ENCODE results near the gene FAR1. TPM values are rescaled to one million over a fixed set of nuclear protein-coding genes. Genes with fewer than 3 reads are reported as not detected.

FAR1 gene
- total RNA-seq, 2 experiments from 2014 or later: 37.2 to 42.3 TPM

DNA sequence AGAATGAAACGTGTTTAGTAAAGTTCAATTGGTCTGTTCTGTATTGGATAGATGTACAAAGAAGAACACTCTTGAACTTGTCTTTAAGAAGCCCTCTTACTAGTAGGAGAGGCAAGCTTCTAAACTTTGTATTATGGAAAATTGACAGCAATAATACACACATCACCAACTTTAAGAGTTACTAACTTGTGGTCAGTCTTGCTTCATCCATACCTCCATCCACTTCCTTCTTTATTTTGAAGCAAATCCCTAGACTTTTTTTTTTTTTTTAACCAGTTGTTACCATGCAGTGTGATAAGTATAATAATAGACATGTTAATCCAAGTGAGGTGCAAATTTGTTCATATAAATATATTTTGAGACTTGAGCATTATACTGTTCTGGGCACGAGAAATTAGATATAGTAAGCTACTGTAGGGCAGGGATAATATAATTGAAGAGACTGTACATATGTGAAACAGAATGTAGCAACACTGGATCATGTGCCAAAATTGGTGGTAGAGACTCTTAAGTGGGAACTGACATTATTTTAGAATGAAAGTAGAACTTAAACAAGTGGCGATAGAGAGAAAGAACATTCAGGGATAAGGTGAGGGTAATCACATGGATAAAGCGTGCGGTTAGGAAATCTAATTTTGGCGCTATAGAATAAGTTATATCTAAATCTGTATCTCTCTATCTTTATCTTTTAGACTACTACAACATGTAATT, 6.5 kb downstream of the FAR1 start:
- H3K36me3 Mint-ChIP-seq (ENCODE audit: low read depth): peaks cover 11% of the 10 kb centered on the region
- no peak overlapping the region for H3K27ac Mint-ChIP-seq
- intact Hi-C loops (cut with micrococcal nuclease): no loop called here
- H3K4me3 Mint-ChIP-seq: no peak overlapping the region
- CTCF ChIA-PET: interaction anchor here (0.7 kb wide), 1 partner anchor 1435 kb away, joined by 3 read pairs; no protein-coding TSS in a partner anchor
- DNase-seq: no peak
- H3K9me3 Mint-ChIP-seq: no peaks in the 10 kb centered on the region
- no peaks in the 10 kb centered on the region for H3K27me3 Mint-ChIP-seq (ENCODE audit: low read depth)
- H3K4me1 Mint-ChIP-seq (ENCODE audit: low read depth): peaks cover 51% of the 10 kb centered on the region

- Mint-ChIP-seq H3K27me3 (ENCODE audit: low read depth) (no peaks in the 10 kb centered on the region), H3K27ac (no peak overlapping the region), H3K4me3 (no peak overlapping the region), H3K9me3 (no peaks in the 10 kb centered on the region), H3K36me3 (ENCODE audit: low read depth) (peaks cover 5% of the 10 kb centered on the region), H3K4me1 (ENCODE audit: low read depth) (peaks cover 55% of the 10 kb centered on the region)
- intact Hi-C loops (cut with micrococcal nuclease): no loop called here
- CTCF ChIA-PET: no interaction called here
- DNase-seq: no peak
Observed at GRCh38 chr11:13676576-13676975, 8.1 kb downstream of the FAR1 start.

DNA sequence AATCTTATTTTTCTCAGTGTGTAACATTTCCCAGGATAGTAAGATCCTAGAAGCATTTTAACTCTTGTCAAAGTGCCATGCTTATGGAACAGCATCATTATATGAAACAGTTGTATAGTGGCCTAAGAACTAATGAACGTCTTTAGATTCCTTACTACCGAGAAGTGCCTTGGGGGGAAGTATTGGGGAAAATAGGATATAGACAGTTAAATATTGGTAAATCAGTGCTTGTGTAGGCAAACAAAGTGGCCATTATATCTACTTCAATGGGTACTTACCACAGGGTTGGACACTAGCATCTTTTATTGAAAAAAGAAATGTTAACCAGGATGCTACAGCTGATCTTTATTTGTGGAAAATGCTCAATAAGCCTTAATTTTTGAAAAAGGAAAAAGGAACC, 11.3 kb downstream of the FAR1 start:
- H3K36me3 Mint-ChIP-seq (ENCODE audit: low read depth): peaks cover 2% of the 10 kb centered on the region
- no peak overlapping the region for H3K27ac Mint-ChIP-seq
- H3K27me3 Mint-ChIP-seq (ENCODE audit: low read depth): no peaks in the 10 kb centered on the region
- CTCF ChIA-PET: no interaction called here
- intact Hi-C loops (cut with micrococcal nuclease): no loop called here
- peaks cover 42% of the 10 kb centered on the region for H3K4me1 Mint-ChIP-seq (ENCODE audit: low read depth)
- H3K9me3 Mint-ChIP-seq: no peaks in the 10 kb centered on the region
- H3K4me3 Mint-ChIP-seq: no peak overlapping the region
- no peak for DNase-seq

GRCh38 chr11:13680501-13681264, 12.2 kb downstream of the FAR1 start:
- no peak overlapping the region for H3K4me3 Mint-ChIP-seq
- no peaks in the 10 kb centered on the region for H3K9me3 Mint-ChIP-seq
- H3K27ac Mint-ChIP-seq: no peak overlapping the region
- H3K27me3 Mint-ChIP-seq (ENCODE audit: low read depth): no peaks in the 10 kb centered on the region
- intact Hi-C loops (cut with micrococcal nuclease): no loop called here
- no peak for DNase-seq
- peaks cover 46% of the 10 kb centered on the region for H3K4me1 Mint-ChIP-seq (ENCODE audit: low read depth)
- peaks cover 8% of the 10 kb centered on the region for H3K36me3 Mint-ChIP-seq (ENCODE audit: low read depth)
- CTCF ChIA-PET: no interaction called here

GRCh38 chr11:13681446-13681845, 13.0 kb downstream of the FAR1 start:
- H3K36me3 Mint-ChIP-seq (ENCODE audit: low read depth): peaks cover 12% of the 10 kb centered on the region
- intact Hi-C loops (cut with micrococcal nuclease): no loop called here
- no peaks in the 10 kb centered on the region for H3K27me3 Mint-ChIP-seq (ENCODE audit: low read depth)

DNA sequence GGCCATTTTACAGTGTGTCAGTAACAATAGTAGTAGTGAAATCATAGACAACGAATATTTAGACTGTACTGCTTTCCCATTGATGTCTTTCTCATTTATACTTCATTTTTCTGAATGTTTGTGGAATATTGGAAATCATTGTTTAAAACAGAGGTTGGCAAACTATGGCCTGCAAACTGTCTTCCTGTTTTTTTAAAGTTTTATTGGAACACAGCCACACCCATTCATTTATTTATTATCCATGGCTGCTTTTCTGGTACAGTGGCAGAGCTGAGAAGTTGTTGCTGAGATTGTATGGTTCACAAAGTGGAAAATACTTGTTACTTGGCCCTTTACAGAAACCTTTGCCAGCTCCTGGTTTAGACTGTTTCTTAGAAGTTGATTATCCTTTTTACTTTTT, 13.7 kb downstream of the FAR1 start:
- Mint-ChIP-seq H3K27ac (no peak overlapping the region), H3K9me3 (no peaks in the 10 kb centered on the region), H3K4me3 (no peak overlapping the region), H3K36me3 (ENCODE audit: low read depth) (peaks cover 12% of the 10 kb centered on the region), H3K27me3 (ENCODE audit: low read depth) (no peaks in the 10 kb centered on the region), H3K4me1 (ENCODE audit: low read depth) (peaks cover 49% of the 10 kb centered on the region)
- intact Hi-C loops (cut with micrococcal nuclease): no loop called here
- CTCF ChIA-PET: no interaction called here
- no peak for DNase-seq

More at GRCh38 chr11:13681446-13681845, 13.0 kb downstream of the FAR1 start:
- CTCF ChIA-PET: no interaction called here
- Mint-ChIP-seq H3K9me3 (no peaks in the 10 kb centered on the region), H3K4me3 (no peak overlapping the region), H3K4me1 (ENCODE audit: low read depth) (peaks cover 50% of the 10 kb centered on the region), H3K27ac (no peak overlapping the region)
- no peak for DNase-seq

DNA sequence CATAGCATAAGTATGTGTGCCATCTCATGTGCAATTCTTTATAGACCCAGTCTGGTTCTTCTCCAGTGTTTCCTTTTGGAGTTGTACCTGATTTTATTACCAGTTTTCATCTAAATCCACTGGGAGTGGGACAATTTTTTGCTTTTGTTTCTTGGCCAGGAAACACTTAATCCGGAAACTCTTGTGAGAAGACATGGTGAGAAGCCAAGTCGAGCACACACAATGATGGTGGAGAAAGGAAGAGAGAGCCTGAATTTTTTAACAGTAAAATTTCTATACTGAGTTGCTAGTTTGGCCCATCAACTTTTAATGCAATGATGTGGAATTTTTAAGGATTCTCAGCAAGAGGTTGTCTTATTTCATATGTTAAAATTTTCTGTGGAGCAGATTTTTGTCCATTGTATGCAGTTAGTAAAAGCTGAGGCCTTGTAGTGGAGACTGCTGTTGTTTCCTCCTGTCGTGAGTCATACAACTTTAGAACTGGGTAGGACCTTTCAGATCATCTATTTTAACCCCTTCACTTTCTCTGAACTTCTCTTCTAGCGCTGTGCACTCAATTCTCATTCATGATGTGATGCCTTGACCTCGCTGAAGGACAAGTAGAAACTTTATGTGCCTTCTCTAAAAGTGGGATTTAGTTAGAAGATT, 17.1 kb downstream of the FAR1 start:
- H3K4me3 Mint-ChIP-seq: no peak overlapping the region
- no peaks in the 10 kb centered on the region for H3K9me3 Mint-ChIP-seq
- peaks cover 27% of the 10 kb centered on the region for H3K4me1 Mint-ChIP-seq (ENCODE audit: low read depth)
- H3K36me3 Mint-ChIP-seq (ENCODE audit: low read depth): peaks cover 19% of the 10 kb centered on the region
- intact Hi-C loops (cut with micrococcal nuclease): no loop called here
- no peaks in the 10 kb centered on the region for H3K27me3 Mint-ChIP-seq (ENCODE audit: low read depth)
- no peak for DNase-seq
- CTCF ChIA-PET: no interaction called here
- H3K27ac Mint-ChIP-seq: no peak overlapping the region

DNA sequence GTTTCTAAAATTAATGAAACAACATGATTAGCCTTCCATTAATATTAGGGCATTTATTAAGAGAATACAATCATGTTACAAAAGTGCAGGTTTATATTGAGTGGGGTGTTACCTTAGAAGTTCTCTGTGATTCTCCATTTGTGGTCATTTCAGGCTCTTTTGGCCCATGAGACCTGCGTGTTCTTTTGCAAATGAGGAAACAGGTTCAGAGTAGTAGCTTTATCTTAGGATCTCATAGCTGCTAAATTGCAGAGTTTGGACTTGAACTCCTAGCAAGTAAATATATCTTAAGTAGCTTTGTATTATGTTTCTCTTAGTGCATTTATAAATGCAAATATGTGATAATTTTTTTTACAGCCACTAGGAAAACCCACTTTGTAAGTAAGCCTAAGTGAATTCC, 18.3 kb downstream of the FAR1 start:
- intact Hi-C loops (cut with micrococcal nuclease): no loop called here
- peaks cover 24% of the 10 kb centered on the region for H3K36me3 Mint-ChIP-seq (ENCODE audit: low read depth)
- CTCF ChIA-PET: no interaction called here
- peaks cover 23% of the 10 kb centered on the region for H3K4me1 Mint-ChIP-seq (ENCODE audit: low read depth)
- H3K9me3 Mint-ChIP-seq: no peaks in the 10 kb centered on the region
- no peak overlapping the region for H3K4me3 Mint-ChIP-seq
- H3K27me3 Mint-ChIP-seq (ENCODE audit: low read depth): no peaks in the 10 kb centered on the region
- DNase-seq: no peak
- H3K27ac Mint-ChIP-seq: no peak overlapping the region

- CTCF ChIA-PET: no interaction called here
- Mint-ChIP-seq H3K4me1 (ENCODE audit: low read depth) (peaks cover 23% of the 10 kb centered on the region), H3K9me3 (no peaks in the 10 kb centered on the region), H3K36me3 (ENCODE audit: low read depth) (peaks cover 24% of the 10 kb centered on the region), H3K27me3 (ENCODE audit: low read depth) (no peaks in the 10 kb centered on the region), H3K4me3 (no peak overlapping the region), H3K27ac (no peak overlapping the region)
- intact Hi-C loops (cut with micrococcal nuclease): no loop called here
- no peak for DNase-seq
Observed at GRCh38 chr11:13687271-13687670, 18.8 kb downstream of the FAR1 start.

- no peak overlapping the region for H3K4me3 Mint-ChIP-seq
- H3K4me1 Mint-ChIP-seq (ENCODE audit: low read depth): peaks cover 8% of the 10 kb centered on the region
- no peaks in the 10 kb centered on the region for H3K9me3 Mint-ChIP-seq
- H3K36me3 Mint-ChIP-seq (ENCODE audit: low read depth): peaks cover 27% of the 10 kb centered on the region
- DNase-seq: no peak
- H3K27me3 Mint-ChIP-seq (ENCODE audit: low read depth): no peaks in the 10 kb centered on the region
- H3K27ac Mint-ChIP-seq: no peak overlapping the region
- intact Hi-C loops (cut with micrococcal nuclease): no loop called here
- CTCF ChIA-PET: no interaction called here
Observed at GRCh38 chr11:13691286-13691899, 22.9 kb downstream of the FAR1 start.

DNA sequence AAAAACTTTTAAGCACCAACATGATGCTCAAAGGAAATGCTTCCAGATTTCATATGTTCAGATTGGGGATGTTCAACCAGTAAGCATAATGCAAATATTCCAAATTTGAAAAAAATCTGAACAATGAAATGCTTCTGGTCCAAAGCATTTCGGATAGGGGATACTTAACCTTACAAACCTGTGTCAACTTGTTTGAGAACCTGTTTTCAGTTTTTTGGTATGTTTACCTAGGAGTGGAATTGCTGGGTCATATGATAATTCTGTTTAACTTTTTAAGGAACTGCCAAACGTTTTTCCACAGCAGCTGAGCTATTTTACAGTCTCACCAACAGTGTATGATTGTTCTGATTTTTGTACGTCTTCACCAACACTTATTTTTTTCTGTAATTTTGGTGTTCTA, 23.7 kb downstream of the FAR1 start:
- CTCF ChIA-PET: interaction anchor here (0.8 kb wide), 1 partner anchor 556 kb away, joined by 3 read pairs; no protein-coding TSS in a partner anchor

DNA sequence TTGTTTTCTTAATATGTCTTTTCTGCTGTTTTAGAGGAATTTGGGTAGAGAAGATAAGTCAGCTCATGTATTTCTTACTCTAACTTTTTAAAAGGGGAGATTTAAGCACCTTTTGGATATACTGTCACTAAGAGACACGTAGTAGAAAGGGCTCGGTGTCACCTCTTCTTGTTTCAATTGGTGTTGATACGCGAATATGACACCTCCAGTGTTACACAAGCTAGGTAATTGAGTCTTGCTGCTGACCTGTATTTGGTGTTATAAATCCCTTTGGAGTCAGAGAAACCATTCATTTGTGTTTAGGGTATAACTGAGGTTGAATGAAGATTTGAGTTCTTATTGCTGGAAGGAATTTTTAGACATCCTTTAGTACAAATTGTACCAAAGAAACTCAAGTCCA, 25.6 kb downstream of the FAR1 start:
- H3K36me3 Mint-ChIP-seq (ENCODE audit: low read depth): peaks cover 35% of the 10 kb centered on the region
- H3K9me3 Mint-ChIP-seq: no peaks in the 10 kb centered on the region
- H3K27me3 Mint-ChIP-seq (ENCODE audit: low read depth): no peaks in the 10 kb centered on the region
- no peak overlapping the region for H3K27ac Mint-ChIP-seq
- CTCF ChIA-PET: interaction anchor here (1.2 kb wide), 1 partner anchor 34 kb away, joined by 3 read pairs; no protein-coding TSS in a partner anchor
- DNase-seq: no peak
- H3K4me1 Mint-ChIP-seq (ENCODE audit: low read depth): peaks cover 8% of the 10 kb centered on the region
- no peak overlapping the region for H3K4me3 Mint-ChIP-seq
- intact Hi-C loops (cut with micrococcal nuclease): no loop called here

More for the DNA sequence above, 23.7 kb downstream of the FAR1 start:
- Mint-ChIP-seq H3K27me3 (ENCODE audit: low read depth) (no peaks in the 10 kb centered on the region), H3K36me3 (ENCODE audit: low read depth) (peaks cover 27% of the 10 kb centered on the region), H3K4me1 (ENCODE audit: low read depth) (peaks cover 8% of the 10 kb centered on the region), H3K9me3 (no peaks in the 10 kb centered on the region), H3K27ac (no peak overlapping the region), H3K4me3 (no peak overlapping the region)
- intact Hi-C loops (cut with micrococcal nuclease): no loop called here
- no peak for DNase-seq
